Activated gamma-delta T cell treated with anti-CD3 and anti-CD28 coated beads, Interleukin-2, amount 50 U/mL, for 16 hours (primary cell): Measurements from ENCODE around the gene RABEP1.
"Not testable (repeated sequence)": the region's sequence is repeated elsewhere in the genome, so short reads cannot be mapped to it uniquely, and the experiment has no call there.

ENCODE experiments used
- DNase-seq: peaks from one replicate; pipeline ENCODE4 v3.0.0-alpha.2; 2020; ENCODE audit warnings: low read depth

RABEP1 gene

GRCh38 chr17:5281814-5282641 lies at the start of gene RABEP1:
RABEP1 (plus strand) TSS chr17:5282284; CDS start chr17:5282487, 203 bp downstream.
- DNase-seq, result peak; percentile 91

GRCh38 chr17:5233492-5233891 lies 48.6 kb upstream of the RABEP1 start:
- DNase-seq, result not testable (repeated sequence)

GRCh38 chr17:5234645-5235576 lies 47.2 kb upstream of the RABEP1 start, which contains the start of gene SCIMP:
SCIMP (minus strand) TSS chr17:5234860; CDS start chr17:5234755, 105 bp downstream.
- no peak for DNase-seq

- no peak for DNase-seq
Observed at GRCh38 chr17:5236938-5237540, 45.0 kb upstream of the RABEP1 start.

- DNase-seq, result peak; percentile 28
Observed at GRCh38 chr17:5237541-5238016, 44.5 kb upstream of the RABEP1 start.

- no peak for DNase-seq
Observed at GRCh38 chr17:5238333-5238732, 43.8 kb upstream of the RABEP1 start.

- not testable (repeated sequence) for DNase-seq
Observed at GRCh38 chr17:5239769-5240168, 42.3 kb upstream of the RABEP1 start.

GRCh38 chr17:5241861-5242671 lies 40.0 kb upstream of the RABEP1 start:
- DNase-seq, result no peak

GRCh38 chr17:5247621-5248020 lies 34.5 kb upstream of the RABEP1 start:
- DNase-seq, result no peak

GRCh38 chr17:5248821-5249479 lies 33.1 kb upstream of the RABEP1 start:
- DNase-seq, result no peak

- DNase-seq, result peak; percentile 50
Observed at GRCh38 chr17:5249615-5250014, 32.5 kb upstream of the RABEP1 start.

- DNase-seq, result no peak
Observed at GRCh38 chr17:5254414-5254813, 27.7 kb upstream of the RABEP1 start.

- no peak for DNase-seq
Observed at GRCh38 chr17:5254903-5255521, 27.1 kb upstream of the RABEP1 start.

- no peak for DNase-seq
Observed at GRCh38 chr17:5257124-5257523, 25.0 kb upstream of the RABEP1 start.

- no peak for DNase-seq
Observed at GRCh38 chr17:5260542-5260941, 21.5 kb upstream of the RABEP1 start.

GRCh38 chr17:5262416-5262991 lies 19.6 kb upstream of the RABEP1 start:
- no peak for DNase-seq

GRCh38 chr17:5263441-5263840 lies 18.6 kb upstream of the RABEP1 start:
- DNase-seq, result no peak

- DNase-seq, result no peak
Observed at GRCh38 chr17:5264893-5265292, 17.2 kb upstream of the RABEP1 start.

- DNase-seq, result no peak
Observed at GRCh38 chr17:5269241-5269960, 12.7 kb upstream of the RABEP1 start.
